Measurements from ENCODE around the gene VAMP5.

DNA sequence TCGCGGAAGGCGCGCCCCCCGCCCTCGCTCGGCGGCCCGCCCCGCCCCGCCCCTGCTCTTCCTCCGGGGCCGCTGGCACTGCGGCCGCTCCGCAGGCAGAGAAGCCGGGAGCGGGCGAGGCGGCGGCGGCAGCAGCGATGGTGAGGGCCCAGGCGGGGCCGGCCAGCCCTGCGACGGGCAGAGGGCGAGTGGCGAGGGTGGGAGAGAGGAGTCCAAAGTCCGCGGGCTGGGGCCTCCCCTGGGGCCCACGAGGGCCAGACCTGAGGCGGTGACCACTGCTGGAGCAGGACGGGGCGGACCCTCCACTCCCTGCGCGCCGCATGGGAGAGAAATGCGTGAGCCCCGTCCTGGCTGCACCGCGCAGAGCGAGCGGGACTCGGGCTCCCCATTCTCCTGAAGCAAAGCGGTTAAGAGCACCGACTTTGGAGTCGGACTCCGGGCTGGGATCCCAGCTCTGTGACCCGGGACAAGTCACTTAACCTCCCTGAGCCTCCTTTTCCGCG is at the start of gene VAMP5:
- TF ChIP-seq CTCF (IDR thresholded peaks at IDR 0.05; ENCODE audit: low read length) (no peak), EZH2phosphoT487 (IDR thresholded peaks at IDR 0.05; ENCODE audit: low read length) (no peak)

Data from MM.1S (cell line).